B cell (primary cell): ENCODE results near the gene PALLD.

Experiments used
- EZH2 ChIP-seq: IDR thresholded peaks from 2 replicates; pipeline ENCODE4 v1.6.1; 2012; ENCODE audit warnings: borderline replicate concordance, low read depth, mild to moderate bottlenecking, moderate library complexity, low read length; ENCODE audit not compliant: insufficient read depth, poor library complexity, severe bottlenecking
- TF ChIP-seq, protein P1 (sequence below): fragments of 200-600 bp; IDR thresholded peaks from one replicate; pipeline ENCODE4 v1.8.0; 2022; ENCODE audit warnings: antibody characterized with exemption, mild to moderate bottlenecking

- TF ChIP-seq, protein P1, sequence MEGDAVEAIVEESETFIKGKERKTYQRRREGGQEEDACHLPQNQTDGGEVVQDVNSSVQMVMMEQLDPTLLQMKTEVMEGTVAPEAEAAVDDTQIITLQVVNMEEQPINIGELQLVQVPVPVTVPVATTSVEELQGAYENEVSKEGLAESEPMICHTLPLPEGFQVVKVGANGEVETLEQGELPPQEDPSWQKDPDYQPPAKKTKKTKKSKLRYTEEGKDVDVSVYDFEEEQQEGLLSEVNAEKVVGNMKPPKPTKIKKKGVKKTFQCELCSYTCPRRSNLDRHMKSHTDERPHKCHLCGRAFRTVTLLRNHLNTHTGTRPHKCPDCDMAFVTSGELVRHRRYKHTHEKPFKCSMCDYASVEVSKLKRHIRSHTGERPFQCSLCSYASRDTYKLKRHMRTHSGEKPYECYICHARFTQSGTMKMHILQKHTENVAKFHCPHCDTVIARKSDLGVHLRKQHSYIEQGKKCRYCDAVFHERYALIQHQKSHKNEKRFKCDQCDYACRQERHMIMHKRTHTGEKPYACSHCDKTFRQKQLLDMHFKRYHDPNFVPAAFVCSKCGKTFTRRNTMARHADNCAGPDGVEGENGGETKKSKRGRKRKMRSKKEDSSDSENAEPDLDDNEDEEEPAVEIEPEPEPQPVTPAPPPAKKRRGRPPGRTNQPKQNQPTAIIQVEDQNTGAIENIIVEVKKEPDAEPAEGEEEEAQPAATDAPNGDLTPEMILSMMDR: no peak
- no peak for TF ChIP-seq EZH2
Measured at GRCh38 chr4:168540503-168541265, 43.8 kb downstream of the PALLD start.
